NOMO-1 treated with DMSO at 0.1 percent for 48 hours (cell line): Measurements from ENCODE around the gene TAF11L14.

Experiments
- DNase-seq: peaks from one replicate; lab custom pipeline; 2025; ENCODE audit not compliant: unreplicated experiment; lab: John Stamatoyannopoulos, UW

Gene TAF11L14

DNA sequence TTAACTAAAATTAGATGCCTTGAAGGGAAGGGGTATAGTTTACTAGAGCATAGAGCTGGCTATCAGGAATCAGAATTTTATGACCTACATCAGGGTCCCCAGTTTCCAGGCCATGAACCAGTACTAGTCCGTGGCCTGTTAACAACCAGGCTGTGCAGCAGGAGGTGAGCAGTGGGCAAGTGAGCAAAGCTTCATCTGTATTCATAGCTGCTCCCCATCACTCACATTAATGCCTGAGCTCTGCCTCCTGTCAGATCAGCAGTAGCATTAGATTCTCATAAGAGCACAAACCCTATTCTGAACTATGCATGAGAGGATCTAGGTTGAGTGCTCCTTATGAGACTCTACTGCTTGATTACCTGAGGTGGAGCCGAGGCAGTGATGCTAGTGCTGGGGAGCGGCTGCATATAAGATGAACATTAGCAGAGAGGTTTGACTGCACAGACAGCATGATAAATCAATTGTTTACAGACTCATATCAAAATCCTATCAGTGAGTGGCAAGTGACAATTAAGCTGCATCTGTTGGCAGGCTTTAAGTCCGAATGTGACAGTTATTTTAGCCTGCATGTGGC lies 44.6 kb downstream of the TAF11L14 start:
- DNase-seq: no peak

DNA sequence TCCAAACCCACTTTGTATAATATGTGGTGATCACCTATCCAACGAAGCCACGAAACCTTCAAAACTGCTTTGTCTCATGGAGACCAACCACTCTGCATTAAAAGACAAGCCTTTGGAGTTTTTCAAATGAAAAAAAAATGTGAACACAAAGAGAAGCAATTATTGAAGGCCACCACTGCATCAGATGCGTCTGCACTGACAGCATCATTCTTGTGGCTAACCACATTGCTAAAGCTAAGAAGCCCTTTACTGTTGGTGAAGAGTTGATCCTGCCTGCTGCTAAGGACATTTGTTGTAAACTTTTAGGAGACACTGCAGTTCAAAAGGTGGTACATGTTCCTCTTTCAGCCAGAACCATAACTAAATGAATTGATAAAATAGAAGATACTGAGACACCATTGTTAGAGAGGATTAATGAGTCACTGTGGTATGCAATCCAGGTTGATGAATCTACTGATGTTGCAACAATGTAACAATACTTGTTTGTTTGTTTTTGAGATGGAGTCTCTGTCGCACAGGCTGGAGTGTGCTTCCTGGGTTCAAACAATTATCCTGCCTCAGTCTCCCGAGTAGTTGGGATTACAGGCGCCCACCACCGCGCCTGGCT lies 45.4 kb downstream of the TAF11L14 start:
- DNase-seq: no peak

DNA sequence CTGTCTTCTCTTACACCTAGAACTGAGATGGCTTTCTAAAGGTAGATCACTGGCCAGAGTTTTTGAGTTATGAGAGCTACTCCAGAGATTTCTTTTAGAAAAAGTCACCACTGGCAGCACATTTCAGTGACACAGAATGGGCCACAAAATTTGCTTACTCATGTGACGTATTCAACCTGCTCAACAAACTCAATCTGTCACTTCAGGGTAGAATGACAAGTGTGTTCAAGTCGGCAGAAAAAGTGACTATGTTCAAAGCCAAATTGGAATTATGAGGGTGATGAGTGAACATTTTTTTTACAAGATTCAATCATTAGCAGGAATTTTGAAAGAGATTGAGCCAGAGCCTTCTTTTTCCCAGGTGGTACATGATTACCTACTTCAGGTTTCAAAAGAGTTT lies 46.5 kb downstream of the TAF11L14 start:
- no peak for DNase-seq
